HEK293 (cell line): ENCODE data around the gene HCRTR2.

ENCODE experiments used
- CTCF ChIP-seq: fragments of 450-650 bp; formaldehyde crosslinking; IDR thresholded peaks from 2 replicates; pipeline ENCODE4 v1.5.1; 2016; ENCODE audit warnings: missing biosample characterization, missing genetic modification characterization
- EGR2 ChIP-seq: fragments of 450-650 bp; formaldehyde crosslinking; IDR thresholded peaks from 2 replicates; pipeline ENCODE4 v1.5.1; 2016; ENCODE audit warnings: low read depth, missing biosample characterization, missing genetic modification characterization
- PRDM1 ChIP-seq: fragments of 450-650 bp; formaldehyde crosslinking; IDR thresholded peaks from 2 replicates; pipeline ENCODE4; 2016; ENCODE audit warnings: missing biosample characterization, missing genetic modification characterization
- ZNF335 ChIP-seq: fragments of 450-650 bp; formaldehyde crosslinking; conservative IDR thresholded peaks from 2 replicates; pipeline ENCODE4 v1.5.1; 2016; ENCODE audit warnings: missing biosample characterization, missing genetic modification characterization
- ZNF350 ChIP-seq: fragments of 450-650 bp; formaldehyde crosslinking; IDR thresholded peaks from 2 replicates; pipeline ENCODE4 v1.5.0; 2017; ENCODE audit warnings: missing biosample characterization, mild to moderate bottlenecking, missing genetic modification characterization

- no peak for TF ChIP-seq EGR2 (tag by site-specific recombination)
- TF ChIP-seq PRDM1 (tag by site-specific recombination): no peak
- no peak for TF ChIP-seq CTCF (tag by site-specific recombination)
- TF ChIP-seq ZNF335 (tag by site-specific recombination): no peak
- no peak for TF ChIP-seq ZNF350 (tag by site-specific recombination)
Observed at GRCh38 chr6:55220961-55221360, 46.6 kb downstream of the HCRTR2 start.
